ENCODE data around the gene SDCCAG8.

GRCh38 chr1:243293941-243294722 is 38.3 kb downstream of the SDCCAG8 start:
- TF ChIP-seq, protein P1, sequence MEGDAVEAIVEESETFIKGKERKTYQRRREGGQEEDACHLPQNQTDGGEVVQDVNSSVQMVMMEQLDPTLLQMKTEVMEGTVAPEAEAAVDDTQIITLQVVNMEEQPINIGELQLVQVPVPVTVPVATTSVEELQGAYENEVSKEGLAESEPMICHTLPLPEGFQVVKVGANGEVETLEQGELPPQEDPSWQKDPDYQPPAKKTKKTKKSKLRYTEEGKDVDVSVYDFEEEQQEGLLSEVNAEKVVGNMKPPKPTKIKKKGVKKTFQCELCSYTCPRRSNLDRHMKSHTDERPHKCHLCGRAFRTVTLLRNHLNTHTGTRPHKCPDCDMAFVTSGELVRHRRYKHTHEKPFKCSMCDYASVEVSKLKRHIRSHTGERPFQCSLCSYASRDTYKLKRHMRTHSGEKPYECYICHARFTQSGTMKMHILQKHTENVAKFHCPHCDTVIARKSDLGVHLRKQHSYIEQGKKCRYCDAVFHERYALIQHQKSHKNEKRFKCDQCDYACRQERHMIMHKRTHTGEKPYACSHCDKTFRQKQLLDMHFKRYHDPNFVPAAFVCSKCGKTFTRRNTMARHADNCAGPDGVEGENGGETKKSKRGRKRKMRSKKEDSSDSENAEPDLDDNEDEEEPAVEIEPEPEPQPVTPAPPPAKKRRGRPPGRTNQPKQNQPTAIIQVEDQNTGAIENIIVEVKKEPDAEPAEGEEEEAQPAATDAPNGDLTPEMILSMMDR (IDR thresholded peaks at IDR 0.05), result no peak
- TF ChIP-seq ZFX (IDR thresholded peaks at IDR 0.05; ENCODE audit: borderline replicate concordance), result no peak
